WTC11 (cell line): Measurements from ENCODE around the gene SETD1A. TPM values are rescaled to one million over a fixed set of nuclear protein-coding genes. Genes with fewer than 3 reads are reported as not detected.

Experiments
- ATAC-seq: fragments of 200-7000 bp; cut with Tn5 transposase; 2 replicates; pipeline ENCODE4 v1.10.0; 2021; ENCODE audit warnings: mild to moderate bottlenecking, moderate library complexity
- CTCF ChIA-PET: fragments of 300-600 bp; sonication (Branson Sonifier 250); formaldehyde crosslinking; loops from one replicate; lab custom pipeline; 2021; ENCODE audit warnings: antibody characterized with exemption; lab: Charles Lee
- POLR2A ChIA-PET: fragments of 350-600 bp; sonication (Branson Sonifier 250); formaldehyde crosslinking; loops from one replicate; lab custom pipeline; 2021; ENCODE audit warnings: antibody characterized with exemption; lab: Charles Lee
- DNase-seq: peaks from one replicate; pipeline ENCODE4 v3.0.0; 2021; ENCODE audit warnings: low spot score
- H3K27ac Mint-ChIP-seq: 2 replicates; pipeline ENCODE4 v1.8.0; 2021; ENCODE audit warnings: mixed read lengths
- H3K27me3 Mint-ChIP-seq: 2 replicates; pipeline ENCODE4 v1.8.0; 2021; ENCODE audit warnings: low read depth, mild to moderate bottlenecking, moderate library complexity, mixed read lengths
- H3K36me3 Mint-ChIP-seq: 2 replicates; pipeline ENCODE4 v1.8.0; 2021; ENCODE audit warnings: mixed read lengths
- H3K4me1 Mint-ChIP-seq: 2 replicates; pipeline ENCODE4 v1.8.0; 2022; ENCODE audit warnings: mixed read lengths
- H3K4me3 Mint-ChIP-seq: 2 replicates; pipeline ENCODE4 v1.8.0; 2021; ENCODE audit warnings: mild to moderate bottlenecking, moderate library complexity, mixed read lengths
- H3K9me3 Mint-ChIP-seq: 2 replicates; pipeline ENCODE4 v1.8.0; 2021; ENCODE audit warnings: mixed read lengths
- AFF4 ChIP-seq: sonication (generic); formaldehyde crosslinking; IDR thresholded peaks from 2 replicates; pipeline ENCODE4 v1.8.1; 2023; ENCODE audit warnings: mild to moderate bottlenecking, missing genetic modification reagents, borderline replicate concordance
- AR ChIP-seq: fragments of 250-450 bp; sonication (Bioruptor Pico); IDR thresholded peaks from 2 replicates; pipeline ENCODE4 v1.9.0; 2021; ENCODE audit warnings: mild to moderate bottlenecking
- ATF1 ChIP-seq: sonication (generic); formaldehyde crosslinking; IDR thresholded peaks from 2 replicates; pipeline ENCODE4 v1.8.1; 2023; ENCODE audit warnings: mild to moderate bottlenecking, moderate library complexity, missing genetic modification reagents
- EMX1 ChIP-seq: fragments of 250-450 bp; sonication (Bioruptor Pico); IDR thresholded peaks from 2 replicates; pipeline ENCODE4 v1.8.0; 2021; ENCODE audit warnings: mild to moderate bottlenecking
- ESRRA ChIP-seq: sonication (generic); formaldehyde crosslinking; IDR thresholded peaks from 2 replicates; pipeline ENCODE4 v1.8.1; 2022; ENCODE audit warnings: mild to moderate bottlenecking, missing genetic modification reagents, borderline replicate concordance
- ETV6 ChIP-seq: sonication (generic); formaldehyde crosslinking; IDR thresholded peaks from 2 replicates; pipeline ENCODE4 v1.8.1; 2022; ENCODE audit warnings: mild to moderate bottlenecking, missing genetic modification reagents
- KAT7 ChIP-seq: sonication (generic); formaldehyde crosslinking; IDR thresholded peaks from 2 replicates; pipeline ENCODE4 v1.8.1; 2023; ENCODE audit warnings: missing genetic modification reagents, mild to moderate bottlenecking, borderline replicate concordance
- MAX ChIP-seq: sonication (generic); formaldehyde crosslinking; IDR thresholded peaks from 2 replicates; pipeline ENCODE4 v1.8.0; 2022; ENCODE audit warnings: mild to moderate bottlenecking, missing genetic modification reagents
- MXD4 ChIP-seq: fragments of 250-450 bp; sonication (Bioruptor Pico); IDR thresholded peaks from 2 replicates; pipeline ENCODE4 v1.8.0; 2021; ENCODE audit warnings: mild to moderate bottlenecking, moderate library complexity, borderline replicate concordance
- NFATC4 ChIP-seq: fragments of 250-450 bp; sonication (Bioruptor Pico); IDR thresholded peaks from 2 replicates; pipeline ENCODE4 v1.9.0; 2021; ENCODE audit warnings: mild to moderate bottlenecking
- NFYB ChIP-seq: sonication (generic); formaldehyde crosslinking; conservative IDR thresholded peaks from 2 replicates; pipeline ENCODE4 v1.8.0; 2022; ENCODE audit warnings: low read depth, missing genetic modification reagents
- NR1H2 ChIP-seq: sonication (generic); formaldehyde crosslinking; IDR thresholded peaks from 2 replicates; pipeline ENCODE4 v1.9.0; 2021; ENCODE audit warnings: mild to moderate bottlenecking, moderate library complexity, missing genetic modification reagents
- PRRX2 ChIP-seq: fragments of 250-450 bp; sonication (Bioruptor Pico); IDR thresholded peaks from 2 replicates; pipeline ENCODE4 v1.8.0; 2021; ENCODE audit warnings: mild to moderate bottlenecking
- SMAD4 ChIP-seq: sonication (generic); formaldehyde crosslinking; IDR thresholded peaks from 2 replicates; pipeline ENCODE4 v1.8.0; 2022; ENCODE audit warnings: mild to moderate bottlenecking, missing genetic modification reagents
- TEAD4 ChIP-seq: sonication (generic); formaldehyde crosslinking; IDR thresholded peaks from 2 replicates; pipeline ENCODE4 v1.8.0; 2022; ENCODE audit warnings: mild to moderate bottlenecking, missing genetic modification reagents
- ZBTB21 ChIP-seq: sonication (generic); formaldehyde crosslinking; IDR thresholded peaks from 2 replicates; pipeline ENCODE4 v1.8.1; 2023; ENCODE audit warnings: mild to moderate bottlenecking, missing genetic modification reagents, borderline replicate concordance
- ZNF121 ChIP-seq: sonication (generic); formaldehyde crosslinking; IDR thresholded peaks from 2 replicates; pipeline ENCODE4 v1.8.0; 2023; ENCODE audit warnings: missing genetic modification reagents
- ZNF138 ChIP-seq: sonication (generic); formaldehyde crosslinking; conservative IDR thresholded peaks from 2 replicates; pipeline ENCODE4 v1.8.1; 2022; ENCODE audit warnings: mild to moderate bottlenecking, moderate library complexity, missing genetic modification reagents
- ZNF219 ChIP-seq: sonication (generic); formaldehyde crosslinking; IDR thresholded peaks from 2 replicates; pipeline ENCODE4 v1.8.0; 2023; ENCODE audit warnings: missing genetic modification reagents, mild to moderate bottlenecking, borderline replicate concordance
- ZNF263 ChIP-seq: sonication (generic); formaldehyde crosslinking; IDR thresholded peaks from 2 replicates; pipeline ENCODE4 v1.8.1; 2022; ENCODE audit warnings: low read depth, mild to moderate bottlenecking, moderate library complexity, missing genetic modification reagents
- ZNF317 ChIP-seq: sonication (generic); formaldehyde crosslinking; IDR thresholded peaks from 2 replicates; pipeline ENCODE4 v1.8.1; 2023; ENCODE audit warnings: low read depth, mild to moderate bottlenecking, moderate library complexity, missing genetic modification reagents, borderline replicate concordance
- ZNF423 ChIP-seq: fragments of 250-450 bp; sonication (Bioruptor Pico); IDR thresholded peaks from 2 replicates; pipeline ENCODE4 v2.1.2; 2022; ENCODE audit warnings: mild to moderate bottlenecking, moderate library complexity
- total RNA-seq: library from RNA; stranded (reverse); gene quantifications from 3 replicates; pipeline ENCODE4 v1.2.3, GENCODE V29; 2021
- TF ChIP-seq, protein P1 (sequence below): sonication (generic); formaldehyde crosslinking; IDR thresholded peaks from 2 replicates; pipeline ENCODE4 v1.8.0; 2022; ENCODE audit warnings: mild to moderate bottlenecking, missing genetic modification reagents
- TF ChIP-seq, protein P2 (sequence below): sonication (generic); formaldehyde crosslinking; IDR thresholded peaks from 2 replicates; pipeline ENCODE4 v1.8.1; 2023; ENCODE audit warnings: mild to moderate bottlenecking, missing genetic modification reagents, moderate library complexity

The SETD1A gene
- total RNA-seq, 1 experiment from 2014 or later = 31.1 TPM

- no peak for TF ChIP-seq NFYB (CRISPR knock-in tag)
- no peak for TF ChIP-seq ATF1 (CRISPR knock-in tag)
- TF ChIP-seq ZNF317 (CRISPR knock-in tag) = no peak
- no peak for TF ChIP-seq PRRX2 (CRISPR knock-in tag)
Observed at GRCh38 chr16:30990105-30990504, 32.6 kb downstream of the SETD1A start (continued).

DNA sequence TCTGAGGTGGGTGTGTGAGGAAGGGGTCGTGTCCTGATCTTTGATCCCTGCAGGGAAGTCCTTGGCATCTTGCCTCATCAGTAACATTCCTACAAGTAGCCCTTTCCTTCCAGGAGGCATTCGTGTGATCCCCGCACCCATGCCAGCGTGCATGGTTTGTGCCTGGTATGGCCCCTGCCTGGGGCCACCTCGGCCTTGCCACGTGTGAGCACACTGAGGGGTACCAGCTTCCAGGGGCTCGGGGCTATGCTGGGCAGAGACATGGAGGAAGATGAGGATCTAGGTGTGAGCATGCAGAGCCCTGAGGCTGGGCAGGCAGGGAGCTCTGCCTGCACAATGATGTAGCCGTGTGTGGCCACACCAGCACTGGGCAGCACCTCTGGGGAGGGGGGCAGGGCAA, 33.5 kb downstream of the SETD1A start:
- Mint-ChIP-seq H3K4me1 (no peaks in the 10 kb centered on the region; the same call in none of the 2 replicates), H3K27ac (no peak overlapping the region), H3K4me3 (no peak overlapping the region), H3K27me3 (no peaks in the 10 kb centered on the region), H3K9me3 (no peaks in the 10 kb centered on the region), H3K36me3 (no peaks in the 10 kb centered on the region)
- POLR2A ChIA-PET = no interaction called here
- no peak for DNase-seq
- TF ChIP-seq ZNF423 (CRISPR knock-in tag) = no peak
- no peak for TF ChIP-seq ZNF263 (CRISPR knock-in tag)
- no peak for TF ChIP-seq NFATC4 (CRISPR knock-in tag)
- TF ChIP-seq TEAD4 = no peak
- TF ChIP-seq, protein P1, sequence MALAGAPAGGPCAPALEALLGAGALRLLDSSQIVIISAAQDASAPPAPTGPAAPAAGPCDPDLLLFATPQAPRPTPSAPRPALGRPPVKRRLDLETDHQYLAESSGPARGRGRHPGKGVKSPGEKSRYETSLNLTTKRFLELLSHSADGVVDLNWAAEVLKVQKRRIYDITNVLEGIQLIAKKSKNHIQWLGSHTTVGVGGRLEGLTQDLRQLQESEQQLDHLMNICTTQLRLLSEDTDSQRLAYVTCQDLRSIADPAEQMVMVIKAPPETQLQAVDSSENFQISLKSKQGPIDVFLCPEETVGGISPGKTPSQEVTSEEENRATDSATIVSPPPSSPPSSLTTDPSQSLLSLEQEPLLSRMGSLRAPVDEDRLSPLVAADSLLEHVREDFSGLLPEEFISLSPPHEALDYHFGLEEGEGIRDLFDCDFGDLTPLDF (CRISPR knock-in tag) = no peak
- TF ChIP-seq ESRRA = no peak
- TF ChIP-seq AR (CRISPR knock-in tag) = no peak
- no peak for TF ChIP-seq MXD4
- TF ChIP-seq SMAD4 (CRISPR knock-in tag) = no peak
- no peak for TF ChIP-seq AFF4 (CRISPR knock-in tag)
- no peak for TF ChIP-seq MAX (CRISPR knock-in tag)
- TF ChIP-seq, protein P2, sequence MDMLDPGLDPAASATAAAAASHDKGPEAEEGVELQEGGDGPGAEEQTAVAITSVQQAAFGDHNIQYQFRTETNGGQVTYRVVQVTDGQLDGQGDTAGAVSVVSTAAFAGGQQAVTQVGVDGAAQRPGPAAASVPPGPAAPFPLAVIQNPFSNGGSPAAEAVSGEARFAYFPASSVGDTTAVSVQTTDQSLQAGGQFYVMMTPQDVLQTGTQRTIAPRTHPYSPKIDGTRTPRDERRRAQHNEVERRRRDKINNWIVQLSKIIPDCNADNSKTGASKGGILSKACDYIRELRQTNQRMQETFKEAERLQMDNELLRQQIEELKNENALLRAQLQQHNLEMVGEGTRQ (CRISPR knock-in tag) = no peak
- no peak for TF ChIP-seq ZNF121
- no peak for TF ChIP-seq ZNF219 (CRISPR knock-in tag)
- no peak for TF ChIP-seq KAT7
- no peak for TF ChIP-seq EMX1 (CRISPR knock-in tag)
- no peak for TF ChIP-seq NR1H2 (CRISPR knock-in tag)
- TF ChIP-seq ZNF138 = no peak
- TF ChIP-seq ZBTB21 (CRISPR knock-in tag) = no peak
- no peak for TF ChIP-seq ETV6 (CRISPR knock-in tag)
- CTCF ChIA-PET = no interaction called here
- ATAC-seq = no peak
